Measurements from ENCODE around the gene GBF1.

The GBF1 gene

GRCh38 chr10:102397222-102398171 lies 152.2 kb downstream of the GBF1 start:
- no peak for TF ChIP-seq CTCF (IDR thresholded peaks at IDR 0.05; ENCODE audit: low read depth, low read length)
- TF ChIP-seq EZH2phosphoT487 (IDR thresholded peaks at IDR 0.05; ENCODE audit: low read depth): no peak
- peaks cover 43% of the 10 kb centered on the region for H3K4me1 ChIP-seq (ENCODE audit: low read length)
- H2AFZ ChIP-seq (ENCODE audit: low read depth, low read length): no peak overlapping the region
- H3K9me3 ChIP-seq (ENCODE audit: insufficient read depth, low read length): no peaks in the 10 kb centered on the region
- H3K27ac ChIP-seq (ENCODE audit: low read length): peak overlapping the region; percentile 97; the same call in 1 of the 2 replicates
- peak overlapping the region; percentile 93; the same call in 1 of the 2 replicates for H3K4me3 ChIP-seq (ENCODE audit: low read length)
- peaks cover 45% of the 10 kb centered on the region for H3K36me3 ChIP-seq (replicated peaks; ENCODE audit: low read depth, low read length)
- peaks cover 45% of the 10 kb centered on the region for H3K79me2 ChIP-seq (ENCODE audit: low read length)
- peaks cover 13% of the 10 kb centered on the region for H4K20me1 ChIP-seq (ENCODE audit: insufficient read depth, low read length)
- H3K9ac ChIP-seq (ENCODE audit: low read length): peak overlapping the region; percentile 99; the same call in 1 of the 2 replicates
- H3K27me3 ChIP-seq (ENCODE audit: low read depth, low read length): no peaks in the 10 kb centered on the region
- H3K4me2 ChIP-seq (ENCODE audit: low read length): peak overlapping the region; percentile 95

- Histone ChIP-seq H4K20me1 (ENCODE audit: insufficient read depth, low read length) (peaks cover 13% of the 10 kb centered on the region), H3K4me1 (ENCODE audit: low read length) (peaks cover 40% of the 10 kb centered on the region), H3K36me3 (replicated peaks; ENCODE audit: low read depth, low read length) (peaks cover 45% of the 10 kb centered on the region), H3K4me3 (ENCODE audit: low read length) (peak overlapping the region; percentile 64; the same call in 1 of the 2 replicates), H2AFZ (ENCODE audit: low read depth, low read length) (no peak overlapping the region), H3K9me3 (ENCODE audit: insufficient read depth, low read length) (no peaks in the 10 kb centered on the region), H3K27ac (ENCODE audit: low read length) (peak overlapping the region; percentile 23; the same call in 1 of the 2 replicates), H3K9ac (ENCODE audit: low read length) (no peak overlapping the region), H3K79me2 (ENCODE audit: low read length) (peaks cover 45% of the 10 kb centered on the region), H3K4me2 (ENCODE audit: low read length) (peak overlapping the region; percentile 95), H3K27me3 (ENCODE audit: low read depth, low read length) (no peaks in the 10 kb centered on the region)
- no peak for TF ChIP-seq CTCF (IDR thresholded peaks at IDR 0.05; ENCODE audit: low read depth, low read length)
- TF ChIP-seq EZH2phosphoT487 (IDR thresholded peaks at IDR 0.05; ENCODE audit: low read depth): no peak
Observed at GRCh38 chr10:102398172-102399020, 153.1 kb downstream of the GBF1 start.

- Histone ChIP-seq H3K9ac (ENCODE audit: low read length) (peak overlapping the region; percentile 42; the same call in 1 of the 2 replicates), H3K9me3 (ENCODE audit: insufficient read depth, low read length) (no peaks in the 10 kb centered on the region), H3K27me3 (ENCODE audit: low read depth, low read length) (no peaks in the 10 kb centered on the region), H3K4me2 (ENCODE audit: low read length) (peak overlapping the region; percentile 95), H3K4me3 (ENCODE audit: low read length) (peak overlapping the region; percentile 64), H4K20me1 (ENCODE audit: insufficient read depth, low read length) (peaks cover 13% of the 10 kb centered on the region), H3K27ac (ENCODE audit: low read length) (peak overlapping the region; percentile 53), H2AFZ (ENCODE audit: low read depth, low read length) (no peak overlapping the region), H3K4me1 (ENCODE audit: low read length) (peaks cover 45% of the 10 kb centered on the region), H3K79me2 (ENCODE audit: low read length) (peaks cover 45% of the 10 kb centered on the region), H3K36me3 (replicated peaks; ENCODE audit: low read depth, low read length) (peaks cover 45% of the 10 kb centered on the region)
- TF ChIP-seq CTCF (IDR thresholded peaks at IDR 0.05; ENCODE audit: low read depth, low read length) (peak; percentile 74), EZH2phosphoT487 (IDR thresholded peaks at IDR 0.05; ENCODE audit: low read depth) (no peak)
Observed at GRCh38 chr10:102399217-102400021, 154.1 kb downstream of the GBF1 start.
